ENCODE data around the gene POM121C. TPM values are rescaled to one million over a fixed set of nuclear protein-coding genes. Genes with fewer than 3 reads are reported as not detected.
"Not testable (repeated sequence)": the region's sequence is repeated elsewhere in the genome, so short reads cannot be mapped to it uniquely, and the experiment has no call there.

POM121C gene
- total RNA-seq, 3 donors from 2014 or later = 11.4 to 19.0 (median 16.1) TPM

- H3K9me3 ChIP-seq; H3K4me1 ChIP-seq; H3K27ac ChIP-seq; H3K27me3 ChIP-seq; H3K4me3 ChIP-seq; intact Hi-C loops (cut with DNase I; ENCODE audit: low total_unique reads); H3K36me3 ChIP-seq: not testable (repeated sequence)
- DNase-seq (ENCODE audit: low spot score in 2 of 2) = peak in 1 of 2 donors; percentile 10
Measured at GRCh38 chr7:75423481-75423880, 62.6 kb downstream of the POM121C start.

GRCh38 chr7:75421798-75422710 lies 64.0 kb downstream of the POM121C start:
- H3K36me3 ChIP-seq; intact Hi-C loops (cut with DNase I; ENCODE audit: low total_unique reads): not testable (repeated sequence)

GRCh38 chr7:75420152-75420551 lies 65.9 kb downstream of the POM121C start:
- intact Hi-C loops (cut with DNase I; ENCODE audit: low total_unique reads); H3K27me3 ChIP-seq; DNase-seq (ENCODE audit: low spot score in 2 of 2); H3K9me3 ChIP-seq; H3K4me1 ChIP-seq; H3K4me3 ChIP-seq; H3K27ac ChIP-seq; H3K36me3 ChIP-seq: not testable (repeated sequence)

More at GRCh38 chr7:75421798-75422710, 64.0 kb downstream of the POM121C start:
- H3K9me3 ChIP-seq, H3K4me1 ChIP-seq, H3K27me3 ChIP-seq, H3K4me3 ChIP-seq, H3K27ac ChIP-seq: not testable (repeated sequence)
- peak in 1 of 2 donors; percentile 10 for DNase-seq (ENCODE audit: low spot score in 2 of 2)

GRCh38 chr7:75419693-75420092 lies 66.4 kb downstream of the POM121C start:
- H3K36me3 ChIP-seq; H3K27ac ChIP-seq; intact Hi-C loops (cut with DNase I; ENCODE audit: low total_unique reads); H3K4me3 ChIP-seq; H3K4me1 ChIP-seq; H3K9me3 ChIP-seq; H3K27me3 ChIP-seq; DNase-seq (ENCODE audit: low spot score in 2 of 2): not testable (repeated sequence)

GRCh38 chr7:75419210-75419609 lies 66.9 kb downstream of the POM121C start:
- H3K36me3 ChIP-seq = not testable (repeated sequence)

GRCh38 chr7:75418292-75418858 lies 67.7 kb downstream of the POM121C start:
- H3K36me3 ChIP-seq; H3K27me3 ChIP-seq; intact Hi-C loops (cut with DNase I; ENCODE audit: low total_unique reads); H3K27ac ChIP-seq; DNase-seq (ENCODE audit: low spot score in 2 of 2); H3K9me3 ChIP-seq; H3K4me3 ChIP-seq; H3K4me1 ChIP-seq: not testable (repeated sequence)

More at GRCh38 chr7:75419210-75419609, 66.9 kb downstream of the POM121C start:
- H3K4me1 ChIP-seq; DNase-seq (ENCODE audit: low spot score in 2 of 2); intact Hi-C loops (cut with DNase I; ENCODE audit: low total_unique reads); H3K4me3 ChIP-seq; H3K27ac ChIP-seq; H3K9me3 ChIP-seq; H3K27me3 ChIP-seq: not testable (repeated sequence)

- H3K4me3 ChIP-seq; H3K27me3 ChIP-seq; H3K9me3 ChIP-seq; intact Hi-C loops (cut with DNase I; ENCODE audit: low total_unique reads); DNase-seq (ENCODE audit: low spot score in 2 of 2); H3K36me3 ChIP-seq; H3K4me1 ChIP-seq; H3K27ac ChIP-seq: not testable (repeated sequence)
Measured at GRCh38 chr7:75416787-75417186, 69.3 kb downstream of the POM121C start.

- DNase-seq (ENCODE audit: low spot score in 2 of 2); H3K36me3 ChIP-seq; intact Hi-C loops (cut with DNase I; ENCODE audit: low total_unique reads); H3K27me3 ChIP-seq; H3K9me3 ChIP-seq; H3K27ac ChIP-seq; H3K4me1 ChIP-seq; H3K4me3 ChIP-seq: not testable (repeated sequence)
Measured at GRCh38 chr7:75415829-75416373, 70.2 kb downstream of the POM121C start.

GRCh38 chr7:75415428-75415817 lies 70.7 kb downstream of the POM121C start:
- DNase-seq (ENCODE audit: low spot score in 2 of 2); intact Hi-C loops (cut with DNase I; ENCODE audit: low total_unique reads); H3K4me3 ChIP-seq; H3K9me3 ChIP-seq; H3K27ac ChIP-seq; H3K4me1 ChIP-seq; H3K27me3 ChIP-seq; H3K36me3 ChIP-seq: not testable (repeated sequence)

GRCh38 chr7:75414708-75415427 lies 71.2 kb downstream of the POM121C start:
- H3K9me3 ChIP-seq; H3K27ac ChIP-seq; H3K4me1 ChIP-seq; intact Hi-C loops (cut with DNase I; ENCODE audit: low total_unique reads); H3K27me3 ChIP-seq; H3K4me3 ChIP-seq; H3K36me3 ChIP-seq: not testable (repeated sequence)
- DNase-seq (ENCODE audit: low spot score in 2 of 2) = peak in 1 of 2 donors; percentile 2

GRCh38 chr7:75414204-75414603 lies 71.9 kb downstream of the POM121C start:
- not testable (repeated sequence) for H3K36me3 ChIP-seq, H3K27me3 ChIP-seq, H3K4me1 ChIP-seq

GRCh38 chr7:75410823-75411173 lies 75.3 kb downstream of the POM121C start:
- H3K27me3 ChIP-seq; DNase-seq (ENCODE audit: low spot score in 2 of 2); intact Hi-C loops (cut with DNase I; ENCODE audit: low total_unique reads); H3K9me3 ChIP-seq; H3K4me1 ChIP-seq; H3K4me3 ChIP-seq; H3K36me3 ChIP-seq; H3K27ac ChIP-seq: not testable (repeated sequence)

More at GRCh38 chr7:75414204-75414603, 71.9 kb downstream of the POM121C start:
- H3K27ac ChIP-seq; H3K9me3 ChIP-seq; intact Hi-C loops (cut with DNase I; ENCODE audit: low total_unique reads); H3K4me3 ChIP-seq: not testable (repeated sequence)
- DNase-seq (ENCODE audit: low spot score in 2 of 2) = peak in 1 of 2 donors; percentile 11
